SW 1271 (cell line): Measurements from ENCODE around the gene EIF3I.
"Not testable (repeated sequence)": the region's sequence is repeated elsewhere in the genome, so short reads cannot be mapped to it uniquely, and the experiment has no call there.

Experiments
- DNase-seq, 2 experiments: peaks; one replicate each; lab custom pipeline; 2025; lab: John Stamatoyannopoulos, UW

EIF3I gene

DNA sequence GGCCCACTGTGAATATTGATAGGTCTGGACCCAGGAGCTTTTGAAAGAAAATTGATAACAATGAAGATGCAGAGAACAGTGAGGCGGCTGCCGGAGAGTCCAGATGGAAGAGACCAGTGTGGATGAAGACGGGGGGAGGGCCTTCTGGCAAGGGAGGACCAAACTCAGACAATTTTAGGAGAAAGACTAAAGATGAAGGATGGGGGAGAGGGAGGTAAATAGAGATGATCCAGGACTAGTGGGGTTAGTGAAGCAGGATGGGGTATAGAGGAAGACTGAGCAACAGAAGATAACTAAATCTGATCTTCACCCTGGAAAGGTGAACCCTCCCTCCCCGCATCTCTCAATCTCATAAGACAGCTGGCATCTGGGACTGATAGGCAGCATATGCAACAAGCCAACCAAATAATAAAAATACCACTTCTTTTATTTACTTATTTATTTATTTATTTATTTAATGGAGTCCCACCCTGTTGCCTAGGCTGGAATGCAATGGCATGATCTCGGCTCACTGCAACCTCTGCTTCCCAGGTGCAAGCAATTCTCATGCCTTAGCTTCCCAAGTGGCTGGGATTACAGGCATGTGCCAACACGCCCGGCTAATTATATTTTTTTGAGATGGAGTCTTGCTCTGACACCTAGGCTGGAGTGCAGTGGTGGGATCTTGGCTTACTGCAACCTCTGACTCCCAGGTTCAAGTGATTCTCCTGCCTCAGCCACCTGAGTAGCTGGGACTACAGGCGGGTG is 10.5 kb downstream of the EIF3I start:
- no peak for DNase-seq

- no peak for DNase-seq
Observed at GRCh38 chr1:32234792-32235191, 12.6 kb downstream of the EIF3I start.

DNA sequence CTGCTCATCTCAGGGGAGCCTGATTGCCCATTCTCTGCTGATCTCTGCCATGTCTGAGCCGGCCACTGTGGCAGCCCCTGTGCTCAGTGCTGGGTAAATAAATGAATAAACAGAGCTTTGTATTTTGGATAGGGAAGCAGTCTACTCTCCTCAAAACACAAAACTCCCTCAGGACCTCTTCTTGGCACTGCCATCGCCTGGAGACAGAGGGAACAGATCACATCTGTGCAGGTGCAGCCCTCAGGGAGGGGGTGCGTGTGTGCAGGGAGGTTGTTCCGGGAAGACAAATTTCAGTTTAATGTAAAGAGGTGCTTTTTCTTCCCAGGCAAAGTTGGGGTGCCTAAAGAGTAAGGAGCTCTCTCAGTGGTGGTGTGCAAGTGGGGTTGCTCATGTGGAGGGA is 17.1 kb downstream of the EIF3I start:
- DNase-seq, result no peak

- no peak for DNase-seq
Observed at GRCh38 chr1:32239790-32240139, 17.6 kb downstream of the EIF3I start.

DNA sequence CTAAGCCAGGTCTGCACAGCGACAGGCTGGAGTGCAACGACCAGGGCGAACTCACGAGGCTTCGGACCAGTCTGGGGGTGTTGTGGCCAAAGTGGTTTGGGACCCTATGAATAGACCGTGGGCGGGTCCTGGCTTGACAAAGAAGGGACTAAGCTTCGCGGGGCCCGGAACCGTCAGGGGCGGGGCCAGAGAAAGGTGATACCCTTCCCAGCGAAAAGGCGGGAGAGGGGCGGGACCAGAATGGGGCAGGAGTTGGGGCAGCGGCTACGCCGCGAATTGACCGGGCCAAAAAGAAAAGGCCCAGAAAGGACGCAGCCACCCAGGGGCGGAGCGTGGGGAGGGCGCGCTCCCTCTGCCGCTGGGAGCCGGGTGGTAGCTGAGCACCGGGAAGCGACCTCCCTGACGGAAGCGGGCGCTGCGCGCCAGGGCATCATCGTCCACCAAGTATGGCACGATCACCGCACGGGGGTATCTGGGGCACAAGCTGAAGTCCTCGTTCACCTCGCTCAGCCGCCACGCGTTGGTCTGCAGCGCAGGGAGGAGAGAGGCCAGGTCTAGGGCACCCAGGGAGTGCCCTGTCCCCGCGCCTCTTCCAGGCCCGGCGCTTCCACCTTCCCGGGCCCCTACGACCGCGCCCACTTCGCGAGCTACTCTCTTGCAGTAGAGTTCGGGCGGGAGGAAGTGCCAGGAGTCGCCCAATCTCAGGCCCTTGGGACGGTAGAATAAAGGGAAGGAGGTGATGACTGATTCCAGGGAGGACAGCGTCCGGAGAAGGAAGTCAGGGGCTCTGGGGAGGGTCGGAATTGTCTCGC is 18.1 kb downstream of the EIF3I start:
- DNase-seq, result peak; percentile 15 to 76

- peak; percentile 13 to 74 for DNase-seq
Observed at GRCh38 chr1:32241001-32241763, 19.0 kb downstream of the EIF3I start.

GRCh38 chr1:32242341-32242851 is 20.2 kb downstream of the EIF3I start:
- peak in 1 of 2 experiments; percentile 53 for DNase-seq

- DNase-seq, result no peak
Observed at GRCh38 chr1:32246888-32247273, 24.7 kb downstream of the EIF3I start, which contains the start of gene FAM167B. Gene FAM167B (plus strand): TSS chr1:32247222. CDS start chr1:32247422, 200 bp downstream.

DNA sequence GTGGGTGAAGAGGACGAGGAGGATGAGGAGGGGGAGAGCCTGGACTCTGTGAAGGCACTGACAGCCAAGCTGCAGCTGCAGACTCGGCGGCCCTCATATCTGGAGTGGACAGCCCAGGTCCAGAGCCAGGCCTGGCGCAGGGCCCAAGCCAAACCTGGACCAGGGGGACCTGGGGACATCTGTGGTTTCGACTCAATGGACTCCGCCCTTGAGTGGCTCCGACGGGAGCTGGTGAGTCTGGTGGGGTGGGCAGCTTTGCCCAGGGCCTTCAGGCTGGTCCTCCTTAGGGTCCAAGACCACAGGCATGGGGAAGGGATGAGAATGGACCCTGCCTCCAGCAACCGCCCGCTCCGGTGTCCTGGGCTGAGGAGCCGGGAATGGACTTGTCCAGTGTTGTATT is 25.2 kb downstream of the EIF3I start:
- DNase-seq, result no peak

DNA sequence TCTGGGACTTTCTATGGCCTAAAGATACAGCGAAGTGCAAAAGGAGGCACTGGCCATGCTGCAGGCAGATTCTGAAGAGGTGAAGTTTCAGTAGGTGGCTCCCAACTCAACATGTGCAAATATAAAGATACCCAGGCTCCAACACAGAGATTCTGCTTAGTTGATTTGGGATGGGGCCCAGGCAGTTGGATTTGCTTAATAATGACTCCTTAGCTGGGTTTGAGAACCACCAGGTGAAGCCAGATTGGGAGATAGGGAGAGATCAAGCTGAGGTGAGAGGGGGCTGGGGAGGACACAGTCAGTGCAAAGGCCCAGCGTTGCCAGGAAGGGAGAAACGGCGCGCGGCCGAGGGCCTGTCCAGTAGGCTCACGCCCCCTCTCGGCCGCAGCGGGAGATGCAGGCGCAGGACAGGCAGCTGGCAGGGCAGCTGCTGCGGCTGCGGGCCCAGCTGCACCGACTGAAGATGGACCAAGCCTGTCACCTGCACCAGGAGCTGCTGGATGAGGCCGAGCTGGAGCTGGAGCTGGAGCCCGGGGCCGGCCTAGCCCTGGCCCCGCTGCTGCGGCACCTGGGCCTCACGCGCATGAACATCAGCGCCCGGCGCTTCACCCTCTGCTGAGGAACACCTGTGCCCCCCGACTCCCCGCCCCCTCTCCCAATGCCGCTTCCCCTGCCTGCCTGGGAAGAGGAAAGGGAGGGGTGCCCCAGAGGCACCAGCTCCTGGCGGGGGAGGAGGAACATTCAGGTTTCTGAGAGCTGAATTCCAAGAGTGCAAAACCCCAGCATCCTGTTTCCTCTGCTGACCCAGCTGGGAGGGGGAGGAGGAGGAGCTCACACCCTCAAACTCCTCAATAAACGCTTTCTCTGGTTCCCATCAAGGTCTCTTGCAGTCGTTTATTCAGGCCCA is 26.0 kb downstream of the EIF3I start:
- no peak for DNase-seq

- no peak for DNase-seq
Observed at GRCh38 chr1:32249831-32250525, 27.8 kb downstream of the EIF3I start.

- DNase-seq, result no peak
Observed at GRCh38 chr1:32250893-32251716, 28.9 kb downstream of the EIF3I start, which contains the start of gene LCK. Gene LCK (plus strand): TSS chr1:32251265. CDS start chr1:32274330, 23,065 bp downstream.

GRCh38 chr1:32255072-32256071 is 33.2 kb downstream of the EIF3I start:
- DNase-seq, result no peak

DNA sequence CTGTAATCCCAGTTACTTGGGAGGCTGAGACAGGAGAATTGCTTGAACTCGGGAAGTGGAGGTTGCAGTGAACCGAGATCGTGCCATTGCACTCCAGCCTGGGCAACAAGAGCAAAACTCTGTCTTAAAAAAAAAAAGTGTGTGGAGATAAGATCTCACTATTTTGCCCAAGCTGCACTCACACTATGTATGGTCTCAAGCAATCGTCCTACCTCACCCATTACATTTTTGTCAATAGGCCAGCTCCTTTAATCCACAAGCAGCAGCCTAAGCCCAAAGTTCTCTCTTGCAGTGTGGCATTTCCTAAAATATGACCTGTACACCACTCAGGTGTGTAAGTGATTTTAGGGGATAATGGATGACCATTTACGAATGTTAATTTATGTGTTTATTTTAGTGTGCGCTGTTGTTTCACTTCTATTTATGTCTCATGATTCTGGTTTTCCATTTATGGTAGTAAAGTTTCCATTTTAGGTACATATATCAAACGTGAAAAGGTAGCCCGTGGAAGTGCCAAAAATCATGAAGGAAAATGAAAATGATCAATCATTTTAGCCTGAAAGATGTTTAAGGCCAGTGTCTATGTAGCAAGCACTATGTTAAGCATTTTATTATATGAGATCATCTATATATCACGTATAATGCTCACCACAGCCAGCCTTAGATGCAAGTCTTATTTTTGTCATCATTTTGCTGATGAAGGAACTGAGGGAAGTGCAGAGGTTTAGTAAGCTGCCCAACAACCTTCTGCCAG is 34.4 kb downstream of the EIF3I start:
- DNase-seq, result no peak

GRCh38 chr1:32257227-32257508 is 35.0 kb downstream of the EIF3I start:
- no peak for DNase-seq

DNA sequence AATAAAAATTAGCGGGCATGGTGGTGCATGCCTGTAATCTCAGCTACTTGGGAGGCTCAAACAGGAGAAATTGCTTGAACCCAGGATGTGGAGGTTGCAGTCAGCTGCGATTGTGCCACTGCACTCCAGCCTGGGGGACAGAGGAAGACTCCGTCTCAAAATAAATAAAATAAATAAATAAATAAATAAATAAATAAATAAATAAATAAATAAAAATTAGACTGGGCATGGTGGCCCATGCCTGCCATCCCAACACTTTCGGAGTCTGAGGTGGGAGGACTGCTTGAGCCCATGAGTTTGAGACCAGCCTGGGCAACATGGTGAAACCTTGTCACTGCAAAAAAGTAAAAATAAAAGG is 41.0 kb downstream of the EIF3I start:
- DNase-seq, result not testable (repeated sequence)

- no peak for DNase-seq
Observed at GRCh38 chr1:32263744-32264143, 41.5 kb downstream of the EIF3I start.

DNA sequence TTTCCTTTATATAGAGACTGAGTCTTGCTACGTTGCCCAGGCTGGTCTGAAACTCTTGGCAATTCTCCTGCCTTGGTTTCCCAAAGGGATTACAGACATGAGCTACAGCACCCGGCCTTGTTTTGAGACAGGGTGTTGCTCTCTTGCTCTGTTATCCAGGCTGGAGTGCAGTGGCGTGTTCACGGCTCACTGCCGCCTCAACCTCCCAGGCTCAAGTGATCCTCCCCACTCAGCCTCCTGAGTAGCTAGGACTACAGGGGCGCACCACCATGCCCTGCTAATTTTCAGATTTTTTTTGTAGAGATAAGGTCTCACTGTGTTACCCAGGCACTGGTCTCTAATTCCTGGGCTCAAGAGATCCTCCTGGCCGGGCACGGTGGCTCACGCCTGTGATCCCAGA is 43.6 kb downstream of the EIF3I start:
- DNase-seq, result no peak
